ENCODE results near the gene RBM3. TPM values are rescaled to one million over a fixed set of nuclear protein-coding genes. Genes with fewer than 3 reads are reported as not detected.

Gene RBM3
- total and polyA plus RNA-seq, 2 of the 8 experiments (the other 6 are each of a cell fraction or from before 2014, with no cell fraction given), result 99.6 to 164 TPM

- no peak overlapping the region for H3K4ac ChIP-seq (replicated peaks; ENCODE audit: insufficient read length, low read depth, low read length)
- H2BK5ac ChIP-seq (ENCODE audit: low read depth, low read length), result no peak overlapping the region
- CTCF ChIA-PET (ENCODE audit: partially characterized antibody), result no interaction called here
- no peak overlapping the region for H2BK15ac ChIP-seq (ENCODE audit: low read length)
- H3K56ac ChIP-seq (replicated peaks; ENCODE audit: insufficient read length, low read depth, low read length), result no peak overlapping the region
- no peak overlapping the region for H3K23ac ChIP-seq (ENCODE audit: insufficient read length)
- H3K23me2 ChIP-seq (ENCODE audit: low read depth, low read length), result no peaks in the 10 kb centered on the region
- no peaks in the 10 kb centered on the region for H4K20me1 ChIP-seq (replicated peaks in 1 of 2; ENCODE audit: control insufficient read depth in 1 of 2, insufficient read depth in 2 of 2, low read length in 2 of 2)
- 90% methylated on average over 11 of the region's 16 CpGs; no CpG with 5 or more reads in 1 of the 2 experiments for WGBS, 2 experiments (ENCODE audit: extremely low coverage in 1 of 2, insufficient coverage in 1 of 2, insufficient read length in 1 of 2, insufficient replicate concordance in 2 of 2, low coverage in 1 of 2, low lambda C conversion rate in 2 of 2, missing lambda C conversion rate in 1 of 2)
- H2AFZ ChIP-seq (ENCODE audit: low read length), result no peak overlapping the region
- no peak overlapping the region for H2BK120ac ChIP-seq (replicated peaks; ENCODE audit: low read depth, low read length)
- peaks cover 0 to 6% (median 2%) of the 10 kb centered on the region in 4 experiments; a peak in 3 of 7 replicates for H3K4me1 ChIP-seq (replicated peaks in 1 of 4; ENCODE audit: control insufficient read depth in 3 of 4, insufficient read depth in 4 of 4, low read length in 3 of 4)
- no peak overlapping the region for H3K27ac ChIP-seq (ENCODE audit: low read depth, low read length)
- DNase-seq (ENCODE audit: low read depth in 1 of 2, low spot score in 2 of 2) (no peak), FAIRE-seq (no peak)
- H3K14ac ChIP-seq (ENCODE audit: insufficient read length), result no peak overlapping the region
- no peak overlapping the region for H2AK5ac ChIP-seq (ENCODE audit: low read depth, low read length)
- H4K5ac ChIP-seq (ENCODE audit: insufficient read length, low read depth, low read length), result no peak overlapping the region
- no peak overlapping the region for H4K91ac ChIP-seq (replicated peaks; ENCODE audit: insufficient read length, low read length)
- H3K9ac ChIP-seq (replicated peaks in 1 of 4; ENCODE audit: extremely low read depth in 1 of 4, low read depth in 3 of 4, low read length in 3 of 4), result no peak overlapping the region
- no peak overlapping the region for H3K18ac ChIP-seq (ENCODE audit: extremely low read depth, low read length)
- no peaks in the 10 kb centered on the region for H3K79me2 ChIP-seq (ENCODE audit: control insufficient read depth in 1 of 2, insufficient read depth in 2 of 2, low read length in 2 of 2)
- no peaks in the 10 kb centered on the region for H3K9me3 ChIP-seq (ENCODE audit: insufficient read depth in 2 of 2, low read depth in 1 of 2, low read length in 1 of 2)
- H3K4me3 ChIP-seq (ENCODE audit: extremely low read depth in 1 of 4, insufficient read depth in 2 of 4, low read depth in 3 of 4, low read length in 4 of 4), result no peak overlapping the region
- H2BK20ac ChIP-seq (ENCODE audit: low read length), result no peak overlapping the region
- no peaks in the 10 kb centered on the region for H3K27me3 ChIP-seq (replicated peaks in 1 of 4; ENCODE audit: control insufficient read depth in 3 of 4, extremely low read depth in 1 of 4, insufficient read depth in 3 of 4, low read length in 3 of 4)
- H4K8ac ChIP-seq (ENCODE audit: extremely low read depth, insufficient read depth, low read length), result no peak overlapping the region
- no peaks in the 10 kb centered on the region for H3K79me1 ChIP-seq (ENCODE audit: low read depth, low read length)
- no peak overlapping the region for H2BK12ac ChIP-seq (ENCODE audit: low read depth, low read length)
- POLR2A ChIA-PET (ENCODE audit: partially characterized antibody), result interaction anchor here (3.0 kb wide), 1 partner anchor 12 kb away, joined by 12 read pairs; no protein-coding TSS in a partner anchor
- peaks cover 0 to 7% (median 2%) of the 10 kb centered on the region in 4 experiments; a peak in 3 of 8 replicates for H3K36me3 ChIP-seq (ENCODE audit: control insufficient read depth in 2 of 4, insufficient read depth in 4 of 4, low read length in 3 of 4)
- no peak overlapping the region for H3K4me2 ChIP-seq (ENCODE audit: insufficient read depth in 1 of 2, low read depth in 2 of 2, low read length in 2 of 2)
- TF ChIP-seq SIN3A (conservative IDR thresholded peaks at IDR 0.05 in 1 of 2, IDR thresholded peaks at IDR 0.05 in 1 of 2; ENCODE audit: low read depth in 1 of 2, low read length in 2 of 2), result no peak
- no peak for TF ChIP-seq JUND (IDR thresholded peaks at IDR 0.05; ENCODE audit: low read length)
- TF ChIP-seq MAFK (IDR thresholded peaks at IDR 0.05; ENCODE audit: low read depth, low read length), result no peak
- no peak for TF ChIP-seq EZH2 (IDR thresholded peaks at IDR 0.05; ENCODE audit: low read depth, low read length, severe bottlenecking)
- no peak for TF ChIP-seq KDM4A (IDR thresholded peaks at IDR 0.05; ENCODE audit: low read depth, low read length, severe bottlenecking)
- TF ChIP-seq HDAC2 (IDR thresholded peaks at IDR 0.05; ENCODE audit: borderline replicate concordance in 1 of 2, low read depth in 2 of 2, low read length in 2 of 2), result no peak
- no peak for TF ChIP-seq RBBP5 (IDR thresholded peaks at IDR 0.05; ENCODE audit: borderline replicate concordance, low read depth, low read length)
- TF ChIP-seq KDM5A (IDR thresholded peaks at IDR 0.05; ENCODE audit: low read length), result no peak
- no peak for TF ChIP-seq TAF1 (IDR thresholded peaks at IDR 0.05; ENCODE audit: low read depth, low read length)
- TF ChIP-seq TAF7 (optimal IDR thresholded peaks at IDR 0.05; ENCODE audit: borderline replicate concordance, low read depth, low read length), result no peak
- TF ChIP-seq POLR2A (IDR thresholded peaks at IDR 0.05; ENCODE audit: control extremely low read depth in 1 of 2, low read depth in 2 of 2, low read length in 2 of 2), result no peak
- TF ChIP-seq CEBPB (IDR thresholded peaks at IDR 0.05; ENCODE audit: low read depth, low read length), result no peak
- no peak for TF ChIP-seq USF2 (IDR thresholded peaks at IDR 0.05; ENCODE audit: low read length)
Measured at GRCh38 chrX:48604701-48605100, 30.4 kb downstream of the RBM3 start.
